Activated CD4-positive, alpha-beta T cell treated with anti-CD3 and anti-CD28 coated beads, Interleukin-2, amount 10 ng/mL, durations not matched to agents 7 days and 5 days (primary cell): ENCODE results near the gene WDR4. TPM values are rescaled to one million over a fixed set of nuclear protein-coding genes. Genes with fewer than 3 reads are reported as not detected.
"Not testable (repeated sequence)": the region's sequence is repeated elsewhere in the genome, so short reads cannot be mapped to it uniquely, and the experiment has no call there.

Experiments
- CTCF ChIA-PET: fragments of 350-600 bp; sonication (Branson Sonifier 250); formaldehyde crosslinking; loops from one replicate; lab custom pipeline; 2021; ENCODE audit warnings: antibody characterized with exemption; lab: Charles Lee
- POLR2A ChIA-PET: fragments of 350-600 bp; sonication (Branson Sonifier 250); formaldehyde crosslinking; loops from one replicate; lab custom pipeline; 2021; ENCODE audit warnings: antibody characterized with exemption; lab: Charles Lee
- DNase-seq: peaks from one replicate; pipeline ENCODE4 v3.0.0-alpha.2; 2020
- H3K27ac Mint-ChIP-seq: one replicate; pipeline ENCODE4 v1.8.0; 2021; ENCODE audit warnings: mild to moderate bottlenecking, moderate library complexity, mixed read lengths
- H3K27me3 Mint-ChIP-seq: one replicate; pipeline ENCODE4 v1.8.0; 2021; ENCODE audit warnings: mixed read lengths
- H3K36me3 Mint-ChIP-seq: one replicate; pipeline ENCODE4 v1.8.0; 2021; ENCODE audit warnings: low read depth, mixed read lengths
- H3K4me1 Mint-ChIP-seq: one replicate; pipeline ENCODE4 v1.8.0; 2021; ENCODE audit warnings: mixed read lengths
- H3K4me3 Mint-ChIP-seq: one replicate; pipeline ENCODE4 v1.8.0; 2021; ENCODE audit warnings: mild to moderate bottlenecking, moderate library complexity, mixed read lengths
- H3K9me3 Mint-ChIP-seq: one replicate; pipeline ENCODE4 v1.8.0; 2021; ENCODE audit warnings: mixed read lengths
- total RNA-seq, 2 experiments: library from RNA; stranded (reverse); gene quantifications; one replicate each; pipeline ENCODE4 v1.2.3, GENCODE V29; 2021

Gene WDR4
- total RNA-seq, 2 experiments from 2014 or later, result 23.9 to 32.7 TPM

DNA sequence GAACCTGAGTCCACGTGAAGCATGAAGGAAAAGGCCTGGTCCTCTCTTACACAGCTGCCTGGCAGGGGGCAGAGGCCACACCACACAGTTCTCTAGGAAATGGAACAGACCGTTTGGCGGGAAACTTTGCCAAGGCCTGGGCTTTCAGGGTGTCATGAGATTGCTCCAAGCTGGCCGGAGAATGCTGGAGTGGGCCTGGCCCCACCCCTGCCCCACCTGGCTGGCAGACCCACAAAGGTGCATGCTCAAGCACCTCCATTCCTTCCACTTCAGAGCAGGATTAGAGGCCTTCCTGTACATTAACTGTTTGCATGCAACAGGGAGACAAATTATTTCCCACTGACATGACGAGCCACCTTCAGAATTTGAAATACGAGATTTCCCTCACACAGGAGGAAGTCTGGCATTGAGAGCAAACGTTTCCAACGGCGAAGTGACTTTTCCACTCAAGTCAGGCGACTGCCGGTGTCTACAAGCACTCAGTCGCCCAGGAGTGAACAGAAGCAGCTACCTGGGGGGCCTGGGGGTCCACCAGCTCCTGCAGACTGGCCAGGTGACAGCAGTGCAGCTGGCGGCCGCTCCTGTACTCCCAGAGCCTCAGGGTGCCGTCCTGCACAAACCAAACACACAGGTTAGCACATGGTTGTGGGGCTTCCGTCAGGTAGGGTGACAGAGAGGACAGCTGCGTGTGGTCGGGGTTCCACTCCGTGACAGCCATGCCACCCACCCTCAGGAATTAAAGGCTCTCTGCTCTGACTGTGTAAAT lies 24.0 kb downstream of the WDR4 start:
- Mint-ChIP-seq H3K4me3 (no peak overlapping the region), H3K9me3 (no peaks in the 10 kb centered on the region), H3K27ac (no peak overlapping the region), H3K27me3 (no peaks in the 10 kb centered on the region), H3K4me1 (peaks cover 2% of the 10 kb centered on the region), H3K36me3 (peaks cover 35% of the 10 kb centered on the region)
- DNase-seq, result no peak
- ChIA-PET POLR2A (no interaction called here), CTCF (interaction anchor here (0.6 kb wide), 1 partner anchor 113 kb away, joined by 3 read pairs; no protein-coding TSS in a partner anchor)

DNA sequence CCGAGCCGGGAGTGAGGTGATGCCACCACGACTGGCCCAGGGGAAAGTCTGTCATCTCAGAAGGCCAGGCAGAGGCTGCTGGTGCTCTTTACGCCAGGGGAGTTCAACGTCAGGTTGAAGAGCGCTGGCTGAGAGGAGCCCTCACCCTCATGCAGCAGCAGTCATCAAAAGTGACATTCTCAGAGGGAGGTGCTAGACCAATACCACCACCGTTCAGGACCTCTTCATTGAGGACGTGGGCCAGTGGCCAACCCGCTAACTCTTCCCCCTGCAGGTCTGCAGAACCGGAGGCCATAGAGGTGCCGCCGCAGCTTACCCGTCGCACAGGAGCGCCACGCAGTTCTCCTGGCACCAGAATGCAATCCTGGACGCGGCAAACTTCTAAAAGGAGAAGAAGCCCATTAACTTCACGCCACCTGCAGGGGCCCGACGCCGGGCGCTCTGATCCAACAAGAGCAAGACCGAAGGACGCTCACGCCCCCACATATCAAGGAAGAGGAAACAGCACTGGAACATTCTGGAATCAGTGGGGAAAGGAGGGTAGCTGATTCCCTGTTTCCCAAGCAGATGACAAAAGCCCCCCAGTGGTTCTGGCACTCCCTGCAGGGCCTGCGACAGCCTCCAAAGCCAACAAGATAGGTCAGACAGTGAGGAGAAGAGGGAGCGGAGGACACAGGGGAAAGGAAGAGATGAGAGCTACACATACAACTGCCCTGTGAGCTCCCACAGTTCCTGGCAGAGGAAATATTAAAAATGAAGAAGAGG lies 24.9 kb downstream of the WDR4 start:
- H3K4me3 Mint-ChIP-seq, result no peak overlapping the region
- no peak overlapping the region for H3K27ac Mint-ChIP-seq
- ChIA-PET POLR2A (no interaction called here), CTCF (no interaction called here)
- no peaks in the 10 kb centered on the region for H3K27me3 Mint-ChIP-seq
- H3K4me1 Mint-ChIP-seq, result peaks cover 2% of the 10 kb centered on the region
- no peak for DNase-seq
- peaks cover 41% of the 10 kb centered on the region for H3K36me3 Mint-ChIP-seq
- H3K9me3 Mint-ChIP-seq, result no peaks in the 10 kb centered on the region

DNA sequence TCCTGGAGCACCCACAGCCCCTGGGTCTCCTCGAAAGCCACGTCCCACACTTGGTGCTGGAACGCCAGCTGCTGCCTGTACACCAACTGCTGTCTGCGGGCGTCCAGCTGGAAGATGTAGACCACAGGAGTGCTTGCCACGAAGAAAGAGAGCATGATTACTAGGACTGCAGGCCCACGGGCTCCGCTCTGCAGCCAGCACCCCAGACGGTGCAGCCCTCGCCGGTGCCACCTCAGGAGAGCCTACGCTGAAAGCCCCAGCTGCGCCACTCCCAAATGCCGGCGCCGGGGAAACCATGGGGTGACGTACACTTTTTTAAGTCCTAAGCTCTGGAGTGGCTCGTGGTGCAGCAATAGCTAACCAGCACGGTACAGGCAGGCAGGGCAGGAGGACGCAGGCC lies 25.7 kb downstream of the WDR4 start:
- CTCF ChIA-PET, result no interaction called here
- H3K9me3 Mint-ChIP-seq, result no peaks in the 10 kb centered on the region
- H3K27ac Mint-ChIP-seq, result no peak overlapping the region
- H3K27me3 Mint-ChIP-seq, result no peaks in the 10 kb centered on the region
- peaks cover 41% of the 10 kb centered on the region for H3K36me3 Mint-ChIP-seq
- H3K4me3 Mint-ChIP-seq, result no peak overlapping the region
- POLR2A ChIA-PET, result no interaction called here
- DNase-seq, result no peak
- H3K4me1 Mint-ChIP-seq, result peaks cover under 1% of the 10 kb centered on the region

DNA sequence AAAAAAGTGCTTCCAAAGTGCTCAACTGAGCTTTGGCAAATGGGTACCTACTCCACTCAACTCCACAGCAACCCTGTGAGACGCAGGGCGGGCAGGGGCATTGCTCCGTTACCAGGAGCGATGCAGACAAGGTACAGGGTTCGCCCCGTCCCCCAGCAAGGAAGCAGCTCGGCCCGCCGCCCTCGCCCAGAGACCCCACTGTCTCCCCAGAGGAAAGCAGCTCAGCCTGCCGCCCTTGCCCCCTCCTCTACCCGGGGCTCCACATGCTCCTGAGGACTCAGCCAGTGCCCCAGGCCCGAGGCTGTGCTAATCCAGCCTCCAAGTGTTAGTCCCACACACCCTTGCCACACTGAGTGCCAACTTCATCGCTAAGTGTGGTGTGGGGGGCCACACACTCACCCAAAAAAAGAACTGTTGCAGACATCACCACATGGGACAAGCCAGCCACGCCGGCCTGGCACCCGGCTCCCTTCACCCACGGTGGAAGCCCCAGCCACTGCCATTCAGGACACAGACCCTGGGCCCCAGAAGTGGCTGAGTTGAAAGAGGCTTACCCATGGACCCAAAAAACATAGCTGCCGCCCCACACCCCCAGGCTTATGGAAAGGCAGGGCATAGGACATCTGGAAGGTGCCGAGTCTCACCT lies 26.3 kb downstream of the WDR4 start:
- ChIA-PET CTCF (no interaction called here), POLR2A (no interaction called here)
- H3K27me3 Mint-ChIP-seq, result no peaks in the 10 kb centered on the region
- H3K4me3 Mint-ChIP-seq, result no peak overlapping the region
- no peak overlapping the region for H3K27ac Mint-ChIP-seq
- no peaks in the 10 kb centered on the region for H3K4me1 Mint-ChIP-seq
- DNase-seq, result no peak
- peaks cover 37% of the 10 kb centered on the region for H3K36me3 Mint-ChIP-seq
- H3K9me3 Mint-ChIP-seq, result no peaks in the 10 kb centered on the region

DNA sequence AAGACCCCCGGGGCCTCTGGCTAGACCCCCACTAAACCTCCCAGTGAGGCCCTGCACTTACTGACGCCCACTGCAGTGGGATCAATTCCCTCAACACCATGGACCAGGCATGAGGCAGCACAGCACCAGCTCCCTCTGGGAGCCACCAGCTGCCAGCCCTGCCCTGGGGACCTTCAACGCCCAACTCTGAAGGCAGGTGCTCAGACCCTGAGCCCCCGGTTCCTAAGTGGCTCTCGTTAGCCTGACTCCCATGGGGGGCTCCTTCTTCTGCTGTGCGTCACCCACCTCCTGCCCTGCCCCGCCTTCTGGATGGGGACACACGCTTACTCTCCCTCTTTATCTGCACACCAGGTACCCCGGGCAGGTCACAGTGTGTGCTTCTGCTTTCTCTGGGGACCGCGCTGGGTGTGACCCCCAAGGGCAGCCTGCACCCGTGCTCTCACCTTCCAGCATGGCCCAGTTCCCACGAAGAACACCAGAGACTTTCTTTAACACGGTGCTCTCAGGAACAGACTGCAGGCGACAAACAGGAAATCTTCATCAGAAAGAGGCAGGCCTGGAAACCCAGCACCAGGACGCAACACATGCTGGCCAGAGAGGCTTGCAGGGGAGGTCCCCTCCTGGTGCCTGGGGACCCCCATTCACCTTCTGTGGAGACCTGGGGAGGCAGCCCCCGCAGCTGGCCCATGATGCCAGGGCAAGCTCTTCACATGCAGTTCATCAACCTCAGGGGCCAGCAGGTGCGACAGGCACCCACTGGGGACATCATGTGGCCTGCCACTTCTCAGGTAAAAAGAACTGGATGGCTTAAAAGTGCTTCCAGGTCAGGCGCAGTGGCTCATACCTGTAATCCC lies 27.3 kb downstream of the WDR4 start:
- peaks cover 41% of the 10 kb centered on the region for H3K36me3 Mint-ChIP-seq
- no peak overlapping the region for H3K4me3 Mint-ChIP-seq
- H3K27me3 Mint-ChIP-seq, result no peaks in the 10 kb centered on the region
- ChIA-PET POLR2A (no interaction called here), CTCF (interaction anchor here (1.2 to 1.5 kb wide), 2 partner anchors 9 to 261 kb away, joined by 3 to 4 read pairs; no protein-coding TSS in a partner anchor)
- no peaks in the 10 kb centered on the region for H3K4me1 Mint-ChIP-seq
- no peak overlapping the region for H3K27ac Mint-ChIP-seq
- no peaks in the 10 kb centered on the region for H3K9me3 Mint-ChIP-seq
- DNase-seq, result no peak

DNA sequence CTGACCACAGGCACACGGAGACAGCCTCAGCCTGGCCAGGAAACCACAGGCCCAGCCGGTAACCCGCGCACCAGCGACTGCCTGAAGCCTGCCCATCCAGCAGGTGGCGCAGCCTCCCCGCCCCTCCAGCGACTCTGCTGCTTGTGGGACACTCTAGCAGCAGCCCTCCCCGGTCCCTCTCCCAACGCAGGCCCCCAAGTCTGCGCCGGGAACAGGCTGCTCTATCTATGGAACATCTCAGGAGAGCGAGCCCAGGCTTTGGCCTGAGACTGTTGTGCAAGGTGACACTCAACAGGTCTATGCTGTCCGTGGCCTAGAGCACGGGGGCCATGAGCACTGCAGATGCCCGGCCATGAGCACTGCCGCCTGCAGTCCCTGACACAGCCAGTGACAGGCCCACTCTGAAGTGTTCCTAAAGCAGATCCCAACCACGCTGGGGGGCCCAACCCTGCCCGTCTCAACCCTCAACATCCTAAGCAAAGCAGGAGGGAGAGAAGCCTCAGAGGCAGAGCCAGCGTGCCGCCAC lies 28.4 kb downstream of the WDR4 start:
- CTCF ChIA-PET, result interaction anchor here (0.6 to 1.5 kb wide), 3 partner anchors 8 to 260 kb away, joined by 3 to 4 read pairs (median 3); no protein-coding TSS in a partner anchor
- H3K27ac Mint-ChIP-seq, result no peak overlapping the region
- H3K36me3 Mint-ChIP-seq, result peaks cover 45% of the 10 kb centered on the region
- DNase-seq, result peak; percentile 42
- no peaks in the 10 kb centered on the region for H3K27me3 Mint-ChIP-seq
- no peaks in the 10 kb centered on the region for H3K9me3 Mint-ChIP-seq
- H3K4me3 Mint-ChIP-seq, result no peak overlapping the region
- no peaks in the 10 kb centered on the region for H3K4me1 Mint-ChIP-seq
- POLR2A ChIA-PET, result no interaction called here

DNA sequence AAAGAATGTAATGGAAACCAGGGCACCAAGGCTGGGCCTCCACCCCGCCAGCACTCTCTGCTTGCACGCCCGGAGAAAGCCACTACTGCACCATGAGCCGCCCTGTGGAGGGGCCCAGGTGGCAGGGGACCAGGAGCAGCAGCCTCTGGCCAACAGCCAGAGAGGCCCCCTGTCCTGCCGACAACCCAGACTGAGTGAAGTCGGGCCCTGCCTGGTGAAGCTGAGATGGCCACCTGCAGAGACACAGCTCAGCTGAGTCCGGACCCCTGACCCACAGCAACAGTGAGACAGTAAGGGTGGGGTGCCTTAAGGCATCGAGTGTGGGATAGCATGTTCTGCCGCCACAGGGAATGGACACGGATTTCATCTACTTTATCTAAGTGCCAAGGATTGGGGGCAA lies 28.9 kb downstream of the WDR4 start:
- no peaks in the 10 kb centered on the region for H3K9me3 Mint-ChIP-seq
- H3K27ac Mint-ChIP-seq, result no peak overlapping the region
- H3K4me1 Mint-ChIP-seq, result no peaks in the 10 kb centered on the region
- H3K4me3 Mint-ChIP-seq, result no peak overlapping the region
- H3K36me3 Mint-ChIP-seq, result peaks cover 42% of the 10 kb centered on the region
- no peaks in the 10 kb centered on the region for H3K27me3 Mint-ChIP-seq
- POLR2A ChIA-PET, result no interaction called here
- no peak for DNase-seq
- CTCF ChIA-PET, result interaction anchor here (0.6 to 0.9 kb wide), 2 partner anchors 42 to 256 kb away, joined by 3 read pairs; partner anchors contain the start of gene NDUFV3

DNA sequence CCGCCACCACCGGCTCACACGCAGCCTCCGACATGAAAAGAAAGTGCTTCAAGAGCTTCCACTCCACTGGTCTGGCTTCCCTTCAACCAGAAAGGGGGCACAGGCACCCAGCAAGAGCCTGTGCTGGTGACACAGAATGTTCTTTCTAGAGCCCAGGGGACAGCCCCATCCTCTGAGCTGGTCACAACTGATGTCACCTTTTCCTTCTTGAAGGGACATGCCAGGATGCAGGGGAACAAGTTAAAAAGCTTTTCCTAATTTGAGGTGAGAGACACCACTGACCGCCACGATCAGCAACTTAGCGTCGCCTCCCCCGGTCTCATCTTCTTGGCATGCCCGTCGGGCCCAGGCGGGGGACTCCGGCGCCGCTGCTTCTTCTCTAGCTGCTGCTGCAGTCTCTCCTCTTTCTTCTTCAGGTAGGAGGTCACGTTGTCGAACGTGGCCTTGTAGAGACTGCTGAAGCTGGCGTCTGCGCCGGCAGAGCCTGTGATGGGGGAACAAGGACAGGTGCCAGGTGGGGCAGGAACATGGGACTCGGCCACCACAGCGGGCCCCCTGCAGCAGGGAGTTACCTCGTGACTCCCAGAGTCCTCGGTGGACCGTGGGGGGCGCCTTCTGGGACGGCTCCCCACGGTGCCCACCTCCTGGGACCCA lies 29.5 kb downstream of the WDR4 start:
- no peak overlapping the region for H3K4me3 Mint-ChIP-seq
- H3K4me1 Mint-ChIP-seq, result no peaks in the 10 kb centered on the region
- H3K36me3 Mint-ChIP-seq, result peaks cover 42% of the 10 kb centered on the region
- CTCF ChIA-PET, result interaction anchor here (0.9 kb wide), 1 partner anchor 43 kb away, joined by 3 read pairs; the partner anchor contains the start of gene NDUFV3
- no peak for DNase-seq
- H3K27ac Mint-ChIP-seq, result no peak overlapping the region
- POLR2A ChIA-PET, result no interaction called here
- H3K9me3 Mint-ChIP-seq, result no peaks in the 10 kb centered on the region
- H3K27me3 Mint-ChIP-seq, result no peaks in the 10 kb centered on the region

DNA sequence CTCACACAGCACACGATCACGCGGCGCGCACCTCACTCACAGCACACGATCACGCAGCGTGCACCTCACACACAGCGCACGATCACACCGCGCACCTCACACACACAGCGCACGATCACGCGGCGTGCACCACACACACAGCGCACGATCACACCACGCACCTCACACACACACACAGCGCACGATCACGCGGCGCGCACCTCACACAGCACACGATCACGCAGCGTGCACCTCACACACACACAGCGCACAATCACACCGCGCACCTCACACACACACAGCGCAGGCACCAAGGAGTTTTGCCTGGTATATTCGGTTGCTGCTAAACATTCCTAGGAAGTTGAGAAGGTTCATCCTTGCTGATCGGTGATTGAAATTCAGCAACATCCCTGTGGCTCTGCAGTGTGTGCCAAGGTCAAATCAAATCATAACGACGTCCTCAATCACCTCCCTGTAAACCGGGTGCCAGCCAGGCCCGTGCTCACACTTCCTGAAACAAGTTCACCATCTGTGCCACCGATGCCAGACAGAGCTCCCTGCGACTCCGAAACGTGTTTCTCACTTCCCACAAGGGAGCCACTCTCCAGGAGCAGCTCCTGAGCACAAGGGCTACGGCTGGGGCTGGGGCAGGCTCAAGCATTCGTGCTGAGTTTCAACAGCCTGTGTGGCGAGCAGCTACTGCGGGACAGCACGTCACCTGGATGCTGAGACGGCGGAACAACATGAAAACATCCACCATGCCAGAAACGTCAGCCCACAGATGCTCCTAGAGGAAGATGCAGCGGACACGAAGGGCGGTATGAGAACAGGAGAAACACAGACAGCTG lies 30.2 kb downstream of the WDR4 start:
- H3K27me3 Mint-ChIP-seq, result no peaks in the 10 kb centered on the region
- peak overlapping the region; percentile 13 for H3K27ac Mint-ChIP-seq
- H3K36me3 Mint-ChIP-seq, result peaks cover 41% of the 10 kb centered on the region
- H3K4me1 Mint-ChIP-seq, result peaks cover 1% of the 10 kb centered on the region
- no peak overlapping the region for H3K4me3 Mint-ChIP-seq
- ChIA-PET CTCF (interaction anchor here (0.6 kb wide), 1 partner anchor 28 kb away, joined by 3 read pairs; no protein-coding TSS in a partner anchor), POLR2A (no interaction called here)
- no peaks in the 10 kb centered on the region for H3K9me3 Mint-ChIP-seq
- DNase-seq, result no peak

DNA sequence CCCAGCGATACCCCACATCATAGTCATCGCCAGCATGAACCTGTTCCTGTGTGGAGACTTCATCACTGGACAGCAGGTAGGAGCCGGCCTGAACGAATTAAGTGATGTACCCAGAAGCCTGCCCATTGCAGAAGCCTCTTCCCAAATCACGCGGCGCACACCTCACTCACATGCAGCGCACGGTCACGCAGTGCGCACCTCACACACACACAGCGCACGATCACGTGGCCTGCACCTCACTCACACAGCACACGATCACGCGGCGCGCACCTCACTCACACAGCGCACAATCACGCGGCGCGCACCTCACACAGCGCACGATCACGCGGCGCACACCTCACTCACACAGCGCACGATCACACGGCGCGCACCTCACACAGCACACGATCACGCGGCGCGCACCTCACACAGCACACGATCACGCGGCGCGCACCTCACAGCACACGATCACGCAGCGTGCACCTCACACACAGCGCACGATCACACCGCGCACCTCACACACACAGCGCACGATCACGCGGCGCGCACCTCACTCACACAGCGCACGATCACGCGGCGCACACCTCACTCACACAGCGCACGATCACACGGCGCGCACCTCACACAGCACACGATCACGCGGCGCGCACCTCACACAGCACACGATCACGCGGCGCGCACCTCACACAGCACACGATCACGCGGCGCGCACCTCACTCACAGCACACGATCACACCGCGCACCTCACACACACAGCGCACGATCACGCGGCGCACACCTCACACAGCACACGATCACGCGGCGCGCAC lies 31.0 kb downstream of the WDR4 start:
- POLR2A ChIA-PET, H3K4me1 Mint-ChIP-seq, H3K4me3 Mint-ChIP-seq, CTCF ChIA-PET, H3K9me3 Mint-ChIP-seq, DNase-seq, H3K27ac Mint-ChIP-seq, H3K27me3 Mint-ChIP-seq: not testable (repeated sequence)
- peaks cover 43% of the 10 kb centered on the region for H3K36me3 Mint-ChIP-seq
